HepG2 (cell line): ENCODE measurements around the gene TUBB3. TPM values are rescaled to one million over a fixed set of nuclear protein-coding genes. Genes with fewer than 3 reads are reported as not detected.

Source experiments
- ATAC-seq: fragments of 200-7000 bp; cut with Tn5 transposase; 3 replicates; pipeline ENCODE4 v1.9.1; 2020; ENCODE audit warnings: mild to moderate bottlenecking, moderate library complexity
- BruUV-seq: library from RNA; stranded (reverse); fragments of 400-500 nt; replicated peaks from 2 replicates; lab custom pipeline; 2021; lab: Mats Ljungman, UMichigan
- CTCF ChIA-PET: fragments of 300-600 bp; formaldehyde crosslinking; extraction: SDS; loops from one replicate; lab custom pipeline; 2021; ENCODE audit warnings: low total read pairs, inconsistent platforms, low intra/inter-chr PET ratio; lab: Yijun Ruan, JAX
- POLR2A ChIA-PET: fragments of 350-600 bp; sonication (Branson Sonifier 250); formaldehyde crosslinking; loops from one replicate; lab custom pipeline; 2020; ENCODE audit warnings: antibody characterized with exemption, inconsistent platforms; lab: Yijun Ruan, JAX
- DNase-seq: peaks from one replicate; pipeline ENCODE4 v3.0.0-alpha.2; 2015; ENCODE audit warnings: low spot score
- FAIRE-seq: peaks from 3 replicates; lab custom pipeline; 2011; peaks lifted over from hg19 to GRCh38; lab: Jason Lieb, UNC
- H2AFZ ChIP-seq: one replicate; pipeline ENCODE4 v1.6.1; 2011; ENCODE audit warnings: low read length, inconsistent platforms
- H3K27ac ChIP-seq: fragments of 300-600 bp; 3 replicates; pipeline ENCODE4 v1.8.0; 2011; ENCODE audit warnings: mixed run types, mild to moderate bottlenecking, mixed read lengths, low read length, inconsistent platforms; ENCODE audit not compliant: insufficient read depth; ENCODE audit errors: extremely low read length
- H3K27me3 ChIP-seq, 2 experiments: fragments of 200-600 bp in 1 of 2; 2 replicates in 1 of 2; 3 replicates in 1 of 2; pipeline versions ENCODE4 v1.6.0 to v1.8.0; 2011; ENCODE audit warnings: low read length in 2 of 2, mild to moderate bottlenecking in 2 of 2, moderate library complexity in 2 of 2, inconsistent platforms in 1 of 2; ENCODE audit not compliant: insufficient read depth in 2 of 2, control insufficient read depth in 1 of 2
- H3K36me3 ChIP-seq, 2 experiments: fragments of 200-600 bp in 1 of 2; replicated peaks in 1 of 2; 2 replicates in 1 of 2; 3 replicates in 1 of 2; pipeline versions ENCODE4 v1.5.1 to v1.8.0; 2011; ENCODE audit warnings: low read length in 2 of 2, inconsistent platforms in 1 of 2; ENCODE audit not compliant: insufficient read depth in 2 of 2, control insufficient read depth in 1 of 2
- H3K4me1 ChIP-seq: 2 replicates; pipeline ENCODE4 v1.5.1; 2012; ENCODE audit warnings: low read length, inconsistent platforms; ENCODE audit not compliant: insufficient read depth
- H3K4me2 ChIP-seq: 2 replicates; pipeline ENCODE4 v1.6.0; 2011; ENCODE audit warnings: low read depth, low read length, inconsistent platforms
- H3K4me3 ChIP-seq, 3 experiments: fragments of 200-600 bp in 1 of 3; sonication (generic), shearing (Covaris generic) in 1 of 3; replicated peaks in 1 of 3; 2 replicates each; pipeline ENCODE4 v1.5.1; 2011 to 2016; ENCODE audit warnings: low read length in 3 of 3, inconsistent platforms in 2 of 3, low read depth in 2 of 3, mild to moderate bottlenecking in 2 of 3, control low read depth in 1 of 3, mixed read lengths in 1 of 3; ENCODE audit not compliant: insufficient read depth in 1 of 3
- H3K79me2 ChIP-seq: one replicate; pipeline ENCODE4 v1.6.1; 2011; ENCODE audit warnings: low read length, inconsistent platforms; ENCODE audit not compliant: insufficient read depth
- H3K9ac ChIP-seq: 2 replicates; pipeline ENCODE4 v1.6.0; 2011; ENCODE audit warnings: mild to moderate bottlenecking, low read depth, low read length, inconsistent platforms; ENCODE audit not compliant: insufficient read depth
- H3K9me3 ChIP-seq: 2 replicates; pipeline ENCODE4 v1.5.1; 2012; ENCODE audit warnings: mild to moderate bottlenecking, low read length
- H4K20me1 ChIP-seq: 2 replicates; pipeline ENCODE4 v1.6.0; 2011; ENCODE audit warnings: inconsistent platforms, mild to moderate bottlenecking, low read length, moderate library complexity; ENCODE audit not compliant: insufficient read depth
- BCL6 ChIP-seq: IDR thresholded peaks from 2 replicates; pipeline ENCODE4 v1.6.1; 2016; ENCODE audit warnings: missing genetic modification reagents, missing compliant biosample characterization
- KLF15 ChIP-seq: sonication (generic); formaldehyde crosslinking; IDR thresholded peaks from 2 replicates; pipeline ENCODE4 v1.8.1; 2023; ENCODE audit warnings: borderline replicate concordance, mild to moderate bottlenecking, inconsistent platforms, missing genetic modification reagents, mixed read lengths
- MATR3 ChIP-seq: sonication (generic); formaldehyde crosslinking; IDR thresholded peaks from 2 replicates; pipeline ENCODE4 v1.4.0; 2020; ENCODE audit warnings: missing genetic modification reagents
- MIER2 ChIP-seq: IDR thresholded peaks from 2 replicates; pipeline ENCODE4 v1.6.1; 2016; ENCODE audit warnings: missing biosample characterization, missing genetic modification reagents
- MXI1 ChIP-seq: IDR thresholded peaks from 3 replicates; pipeline ENCODE4 v1.6.1; 2012; ENCODE audit warnings: low read depth, low read length, inconsistent platforms, borderline replicate concordance
- NFKBIZ ChIP-seq: IDR thresholded peaks from 2 replicates; pipeline ENCODE4 v1.6.1; 2018; ENCODE audit warnings: missing genetic modification reagents, missing compliant biosample characterization
- ONECUT2 ChIP-seq: sonication (generic); formaldehyde crosslinking; IDR thresholded peaks from 2 replicates; pipeline ENCODE4 v1.4.0; 2020; ENCODE audit warnings: missing genetic modification reagents
- REPIN1 ChIP-seq: sonication (generic); formaldehyde crosslinking; IDR thresholded peaks from 2 replicates; pipeline ENCODE4 v1.8.0; 2022; ENCODE audit warnings: missing genetic modification reagents, low read depth, mild to moderate bottlenecking, borderline replicate concordance
- SRSF9 ChIP-seq: fragments of 200-400 bp; formaldehyde crosslinking; IDR thresholded peaks from 2 replicates; pipeline ENCODE4 v1.6.1; 2018; ENCODE audit warnings: borderline replicate concordance, mild to moderate bottlenecking, low read depth, low read length; ENCODE audit not compliant: insufficient read depth, poor library complexity, severe bottlenecking
- XBP1 ChIP-seq: sonication (generic); formaldehyde crosslinking; IDR thresholded peaks from 2 replicates; pipeline ENCODE4 v1.5.0; 2020; ENCODE audit warnings: missing genetic modification reagents
- ZC3H13 ChIP-seq: sonication (generic); formaldehyde crosslinking; IDR thresholded peaks from 2 replicates; pipeline ENCODE4 v1.8.1; 2023; ENCODE audit warnings: mild to moderate bottlenecking, missing genetic modification reagents, moderate library complexity
- ZNF607 ChIP-seq: sonication (generic); formaldehyde crosslinking; IDR thresholded peaks from 2 replicates; pipeline ENCODE4 v1.5.1; 2020; ENCODE audit warnings: missing genetic modification reagents, mild to moderate bottlenecking, borderline replicate concordance
- ZNF781 ChIP-seq: sonication (generic); formaldehyde crosslinking; IDR thresholded peaks from 2 replicates; pipeline ENCODE4 v1.5.1; 2020; ENCODE audit warnings: borderline replicate concordance, mild to moderate bottlenecking, missing genetic modification reagents; ENCODE audit errors: not compliant biosample characterization
- ZSCAN9 ChIP-seq: IDR thresholded peaks from 2 replicates; pipeline ENCODE4 v1.6.1; 2016; ENCODE audit warnings: borderline replicate concordance
- WGBS: methylation state at CpG from one replicate; pipeline ENCODE4 v1.1.6; 2017; ENCODE audit warnings: low lambda C conversion rate; 5-methylcytosine and 5-hydroxymethylcytosine counted together
- in situ Hi-C: cut with HindIII; loops from 2 replicates; pipeline ENCODE4 v1.10.0; 2017; ENCODE audit warnings: low pct_unique_long_range_greater_than_20kb; ENCODE audit not compliant: extremely low pct_ligation_motif_present
- intact Hi-C: fragments of 100-400 bp; cut with micrococcal nuclease; formaldehyde crosslinking; loops from one replicate; pipeline ENCODE4 v1.10.0; 2022; ENCODE audit not compliant: unreplicated experiment
- polyA plus RNA-seq, 8 experiments: library from polyadenylated mRNA; depleted of rRNA in 3 of 8; stranded (reverse) in 7 of 8; unstranded in 1 of 8; fragments of >200 nt; fragmentation: Illumina TruSeq in 4 of 8; extraction: Trizol in 4 of 8; gene quantifications; 2 replicates each; pipeline versions ENCODE4 v1.2.1 to v1.2.3, GENCODE V29; 2011 to 2016; ENCODE audit warnings: low read depth in 4 of 8, missing spikeins in 1 of 8, mixed read lengths in 1 of 8; ENCODE audit not compliant: insufficient read depth in 1 of 8
- total RNA-seq, 5 experiments: library from RNA; depleted of rRNA; stranded (reverse); fragments of >200 nt; fragmentation: Illumina TruSeq; extraction: Trizol; gene quantifications; 2 replicates each; pipeline ENCODE4 v1.2.3, GENCODE V29; 2016; ENCODE audit warnings: low read depth in 1 of 5
- TF ChIP-seq, protein P1 (sequence below): sonication (generic); formaldehyde crosslinking; IDR thresholded peaks from 2 replicates; pipeline ENCODE4 v1.4.0; 2020; ENCODE audit warnings: missing genetic modification reagents
- TF ChIP-seq, protein P2 (sequence below): IDR thresholded peaks from 2 replicates; pipeline ENCODE4 v1.6.1; 2016
- TF ChIP-seq, protein P3 (sequence below): sonication (generic); formaldehyde crosslinking; IDR thresholded peaks from 2 replicates; pipeline ENCODE4 v1.4.0; 2020; ENCODE audit warnings: missing genetic modification reagents

The TUBB3 gene
- total and polyA plus RNA-seq, 2 of the 13 experiments (the other 11 are each of a cell fraction or from before 2014, with no cell fraction given): 110 to 185 TPM

DNA sequence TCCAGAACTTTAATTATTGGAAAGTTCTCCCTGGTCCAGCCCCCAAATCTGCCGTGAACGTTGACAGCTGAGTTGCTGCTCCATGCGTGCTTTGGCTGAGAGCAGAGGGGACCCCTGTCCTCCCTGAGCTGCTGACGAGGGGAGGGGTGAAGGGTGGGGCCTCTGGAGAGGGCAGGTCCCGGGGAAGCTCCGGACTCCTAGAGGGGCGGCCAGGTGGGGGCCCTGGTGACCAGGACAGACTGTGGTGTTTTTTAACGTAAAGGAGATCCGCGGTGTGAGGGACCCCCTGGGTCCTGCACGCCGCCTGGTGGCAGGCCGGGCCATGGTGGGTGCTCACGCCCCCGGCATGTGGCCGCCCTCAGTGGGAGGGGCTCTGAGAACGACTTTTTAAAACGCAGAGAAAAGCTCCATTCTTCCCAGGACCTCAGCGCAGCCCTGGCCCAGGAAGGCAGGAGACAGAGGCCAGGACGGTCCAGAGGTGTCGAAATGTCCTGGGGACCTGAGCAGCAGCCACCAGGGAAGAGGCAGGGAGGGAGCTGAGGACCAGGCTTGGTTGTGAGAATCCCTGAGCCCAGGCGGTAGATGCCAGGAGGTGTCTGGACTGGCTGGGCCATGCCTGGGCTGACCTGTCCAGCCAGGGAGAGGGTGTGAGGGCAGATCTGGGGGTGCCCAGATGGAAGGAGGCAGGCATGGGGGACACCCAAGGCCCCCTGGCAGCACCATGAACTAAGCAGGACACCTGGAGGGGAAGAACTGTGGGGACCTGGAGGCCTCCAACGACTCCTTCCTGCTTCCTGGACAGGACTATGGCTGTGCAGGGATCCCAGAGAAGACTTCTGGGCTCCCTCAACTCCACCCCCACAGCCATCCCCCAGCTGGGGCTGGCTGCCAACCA lies 4.4 kb upstream of the TUBB3 start, which contains the start of gene MC1R:
TSS of gene MC1R (plus strand) at position 410 of the 895 bp plus-strand sequence. CDS start at position 807, 397 bp downstream.
- no peaks in the 10 kb centered on the region for H3K9me3 ChIP-seq
- H3K4me3 ChIP-seq: peak within 1 kb of the TSS; percentile 45 to 90 (median 49)
- H4K20me1 ChIP-seq: no peaks in the 10 kb centered on the region; the same call in 1 of the 2 replicates
- no peaks in the 10 kb centered on the region; a peak in 1 of 5 replicates for H3K27me3 ChIP-seq
- in situ Hi-C loops: no loop called here
- H3K4me1 ChIP-seq: peaks cover 79% of the 10 kb centered on the region
- FAIRE-seq: peak; percentile 93
- DNase-seq: peak; percentile 88
- no peak within 1 kb of the TSS for H2AFZ ChIP-seq
- H3K36me3 ChIP-seq: no peaks in the 10 kb centered on the region
- peak within 1 kb of the TSS; percentile 77 for H3K27ac ChIP-seq
- BruUV-seq: no TSS peak
- ChIA-PET CTCF (interaction anchor here (0.9 kb wide), 1 partner anchor 8 kb away, joined by 4 read pairs; no protein-coding TSS in a partner anchor), POLR2A (interaction anchor here (0.5 to 2.4 kb wide), 26 partner anchors 9 to 224 kb away, joined by 3 to 25 read pairs (median 4); partner anchors contain the start of genes DEF8, FANCA, SPIRE2 and TCF25)
- H3K4me2 ChIP-seq: peak within 1 kb of the TSS; percentile 98
- 4% methylated on average over 17 of the region's 23 CpGs for WGBS
- peak within 1 kb of the TSS; percentile 97 for H3K9ac ChIP-seq
- peak; percentile 46 for ATAC-seq
- peaks cover 23% of the 10 kb centered on the region for H3K79me2 ChIP-seq
- intact Hi-C loops: loop anchor here (2.0 to 5.0 kb wide), 2 partner anchors 44 to 216 kb away; partner anchors contain the start of gene SPATA2L
- TF ChIP-seq, protein P1, sequence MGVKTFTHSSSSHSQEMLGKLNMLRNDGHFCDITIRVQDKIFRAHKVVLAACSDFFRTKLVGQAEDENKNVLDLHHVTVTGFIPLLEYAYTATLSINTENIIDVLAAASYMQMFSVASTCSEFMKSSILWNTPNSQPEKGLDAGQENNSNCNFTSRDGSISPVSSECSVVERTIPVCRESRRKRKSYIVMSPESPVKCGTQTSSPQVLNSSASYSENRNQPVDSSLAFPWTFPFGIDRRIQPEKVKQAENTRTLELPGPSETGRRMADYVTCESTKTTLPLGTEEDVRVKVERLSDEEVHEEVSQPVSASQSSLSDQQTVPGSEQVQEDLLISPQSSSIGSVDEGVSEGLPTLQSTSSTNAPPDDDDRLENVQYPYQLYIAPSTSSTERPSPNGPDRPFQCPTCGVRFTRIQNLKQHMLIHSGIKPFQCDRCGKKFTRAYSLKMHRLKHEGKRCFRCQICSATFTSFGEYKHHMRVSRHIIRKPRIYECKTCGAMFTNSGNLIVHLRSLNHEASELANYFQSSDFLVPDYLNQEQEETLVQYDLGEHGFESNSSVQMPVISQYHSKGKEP: 0 out of 2 replicates have a peak, but pooled peaks have one; percentile 21
- TF ChIP-seq MATR3 (CRISPR knock-in tag): no peak
- peak; percentile 56 for TF ChIP-seq ZNF607 (CRISPR knock-in tag)
- TF ChIP-seq REPIN1 (CRISPR knock-in tag): peak; percentile 14; the same call in 1 of the 2 replicates
- no peak for TF ChIP-seq SRSF9
- peak; percentile 96; the same call in 1 of the 2 replicates for TF ChIP-seq ZSCAN9
- TF ChIP-seq MXI1: peak; percentile 92; the same call in 1 of the 3 replicates
- TF ChIP-seq BCL6 (CRISPR knock-in tag): peak; percentile 54; the same call in 1 of the 2 replicates
- peak; percentile 84 for TF ChIP-seq ZNF781 (CRISPR knock-in tag)
- peak; percentile 29 for TF ChIP-seq MIER2 (CRISPR knock-in tag)
- TF ChIP-seq XBP1 (CRISPR knock-in tag): no peak; the same call in 1 of the 2 replicates
- TF ChIP-seq KLF15 (CRISPR knock-in tag): no peak
- TF ChIP-seq ONECUT2: no peak; the same call in 1 of the 2 replicates
- peak; percentile 64; the same call in 1 of the 2 replicates for TF ChIP-seq NFKBIZ (CRISPR knock-in tag)
- TF ChIP-seq, protein P2, sequence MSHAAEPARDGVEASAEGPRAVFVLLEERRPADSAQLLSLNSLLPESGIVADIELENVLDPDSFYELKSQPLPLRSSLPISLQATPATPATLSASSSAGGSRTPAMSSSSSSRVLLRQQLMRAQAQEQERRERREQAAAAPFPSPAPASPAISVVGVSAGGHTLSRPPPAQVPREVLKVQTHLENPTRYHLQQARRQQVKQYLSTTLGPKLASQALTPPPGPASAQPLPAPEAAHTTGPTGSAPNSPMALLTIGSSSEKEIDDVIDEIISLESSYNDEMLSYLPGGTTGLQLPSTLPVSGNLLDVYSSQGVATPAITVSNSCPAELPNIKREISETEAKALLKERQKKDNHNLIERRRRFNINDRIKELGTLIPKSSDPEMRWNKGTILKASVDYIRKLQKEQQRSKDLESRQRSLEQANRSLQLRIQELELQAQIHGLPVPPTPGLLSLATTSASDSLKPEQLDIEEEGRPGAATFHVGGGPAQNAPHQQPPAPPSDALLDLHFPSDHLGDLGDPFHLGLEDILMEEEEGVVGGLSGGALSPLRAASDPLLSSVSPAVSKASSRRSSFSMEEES: peak; percentile 93
- TF ChIP-seq ZC3H13 (CRISPR knock-in tag): peak; percentile 93
- TF ChIP-seq, protein P3, sequence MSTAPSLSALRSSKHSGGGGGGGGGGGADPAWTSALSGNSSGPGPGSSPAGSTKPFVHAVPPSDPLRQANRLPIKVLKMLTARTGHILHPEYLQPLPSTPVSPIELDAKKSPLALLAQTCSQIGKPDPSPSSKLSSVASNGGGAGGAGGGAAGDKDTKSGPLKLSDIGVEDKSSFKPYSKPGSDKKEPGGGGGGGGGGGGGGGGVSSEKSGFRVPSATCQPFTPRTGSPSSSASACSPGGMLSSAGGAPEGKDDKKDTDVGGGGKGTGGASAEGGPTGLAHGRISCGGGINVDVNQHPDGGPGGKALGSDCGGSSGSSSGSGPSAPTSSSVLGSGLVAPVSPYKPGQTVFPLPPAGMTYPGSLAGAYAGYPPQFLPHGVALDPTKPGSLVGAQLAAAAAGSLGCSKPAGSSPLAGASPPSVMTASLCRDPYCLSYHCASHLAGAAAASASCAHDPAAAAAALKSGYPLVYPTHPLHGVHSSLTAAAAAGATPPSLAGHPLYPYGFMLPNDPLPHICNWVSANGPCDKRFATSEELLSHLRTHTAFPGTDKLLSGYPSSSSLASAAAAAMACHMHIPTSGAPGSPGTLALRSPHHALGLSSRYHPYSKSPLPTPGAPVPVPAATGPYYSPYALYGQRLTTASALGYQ (CRISPR knock-in tag): peak; percentile 43; the same call in 1 of the 2 replicates
